Measurements from ENCODE around the gene E2F4.

- no peak for TF ChIP-seq EZH2 (IDR thresholded peaks at IDR 0.05; ENCODE audit: low read length, missing control alignments)
- no peak for TF ChIP-seq CTCF (conservative IDR thresholded peaks at IDR 0.05 in 1 of 2, IDR thresholded peaks at IDR 0.05 in 1 of 2; ENCODE audit: low read depth in 1 of 2, low read length in 2 of 2)
Observed at GRCh38 chr16:67215706-67216105, 23.8 kb downstream of the E2F4 start.
